SH-SY5Y (cell line): Measurements from ENCODE around the gene HSFX2.

ENCODE experiments used
- GATA2 ChIP-seq: IDR thresholded peaks from 2 replicates; pipeline ENCODE4 v1.6.1; 2011; ENCODE audit warnings: mild to moderate bottlenecking, low read depth, low read length
- GATA3 ChIP-seq: IDR thresholded peaks from 2 replicates; pipeline ENCODE4 v1.6.1; 2011; ENCODE audit warnings: low read depth, mild to moderate bottlenecking, low read length, moderate library complexity

GRCh38 chrX:149628768-149629167 lies 33.7 kb upstream of the HSFX2 start:
- TF ChIP-seq GATA3 = no peak
- TF ChIP-seq GATA2 = no peak
